Measurements from ENCODE around the gene PANX1.

Gene PANX1

DNA sequence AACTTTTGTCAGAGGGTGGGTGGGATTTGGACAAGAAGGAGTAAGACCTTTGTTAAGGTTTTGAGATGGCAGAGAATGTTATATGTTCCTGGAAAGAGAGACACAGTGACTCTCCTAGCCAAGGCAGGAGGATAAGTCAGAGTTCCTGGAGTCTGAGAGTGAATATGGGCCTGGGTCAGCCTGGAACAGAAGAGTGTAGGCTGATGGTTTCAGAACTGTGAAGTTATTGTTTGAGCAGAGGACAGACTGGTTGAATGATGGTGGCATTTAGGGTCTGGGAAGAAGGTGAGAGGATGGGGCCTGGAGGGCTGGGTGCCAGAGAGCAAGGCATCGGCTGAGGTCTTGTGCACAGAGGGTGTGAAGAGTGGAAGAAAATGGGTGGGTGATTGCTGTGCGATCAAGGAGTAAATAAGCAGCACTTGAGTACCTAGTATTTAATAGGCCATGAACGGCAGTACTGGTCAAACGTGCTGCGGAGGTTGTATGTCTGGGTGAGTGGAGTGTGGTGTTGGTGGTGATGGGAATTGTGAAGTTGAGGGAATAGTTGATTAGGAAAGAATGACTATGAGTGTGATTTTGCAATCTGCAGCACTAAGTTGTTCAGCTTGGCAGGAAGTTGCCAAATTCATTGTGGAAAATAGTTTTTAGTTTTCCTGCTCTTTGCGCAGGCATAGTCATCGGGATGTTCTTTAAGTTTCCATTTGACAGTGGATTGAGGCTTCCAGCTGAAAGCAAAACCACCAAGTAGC lies 1.8 kb downstream of the PANX1 start:
- Mint-ChIP-seq H3K27ac (no peak overlapping the region), H3K4me1 (peaks cover 29% of the 10 kb centered on the region), H3K9me3 (no peaks in the 10 kb centered on the region), H3K4me3 (no peak overlapping the region), H3K36me3 (ENCODE audit: low read depth) (peaks cover 3% of the 10 kb centered on the region), H3K27me3 (ENCODE audit: low read depth, poor library complexity) (no peaks in the 10 kb centered on the region)
- DNase-seq: no peak
- no peak for TF ChIP-seq CTCF (IDR thresholded peaks at IDR 0.05)

DNA sequence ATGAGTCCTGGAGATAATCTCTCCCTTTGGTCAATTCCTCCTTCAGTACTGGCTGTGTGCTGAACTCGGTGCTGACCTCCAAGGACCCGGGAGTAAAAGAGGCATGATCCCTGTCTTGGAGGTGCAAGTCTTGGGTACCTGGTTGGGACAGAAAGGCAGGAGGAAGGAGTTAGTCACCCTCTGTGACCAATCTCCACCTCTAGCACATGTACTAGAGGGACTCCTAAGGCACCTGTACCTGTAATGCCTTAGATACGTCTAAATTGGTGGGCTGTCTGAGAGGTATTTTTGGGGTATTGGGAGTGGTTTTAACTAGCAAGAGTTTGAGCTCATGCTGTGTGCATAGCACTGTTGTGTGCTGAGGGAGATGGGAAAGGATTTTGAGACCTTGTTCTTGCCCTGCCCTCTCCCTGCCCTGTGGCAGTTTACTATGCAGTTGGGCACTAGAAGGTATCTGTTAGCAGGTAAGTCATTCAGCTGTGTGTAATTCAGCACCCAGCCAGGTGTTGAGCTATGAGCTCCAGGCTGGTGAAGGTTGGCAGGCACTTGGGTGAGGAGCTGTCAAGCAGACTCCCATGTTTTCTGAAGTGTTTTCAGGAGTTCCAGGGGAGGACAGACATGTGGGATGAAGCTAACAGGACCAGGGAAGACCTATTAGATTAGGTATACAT lies 2.5 kb downstream of the PANX1 start:
- Mint-ChIP-seq H3K36me3 (ENCODE audit: low read depth) (peaks cover 10% of the 10 kb centered on the region), H3K4me1 (peaks cover 29% of the 10 kb centered on the region), H3K27ac (no peak overlapping the region), H3K9me3 (no peaks in the 10 kb centered on the region), H3K27me3 (ENCODE audit: low read depth, poor library complexity) (no peaks in the 10 kb centered on the region), H3K4me3 (no peak overlapping the region)
- no peak for TF ChIP-seq CTCF (IDR thresholded peaks at IDR 0.05)
- no peak for DNase-seq

DNA sequence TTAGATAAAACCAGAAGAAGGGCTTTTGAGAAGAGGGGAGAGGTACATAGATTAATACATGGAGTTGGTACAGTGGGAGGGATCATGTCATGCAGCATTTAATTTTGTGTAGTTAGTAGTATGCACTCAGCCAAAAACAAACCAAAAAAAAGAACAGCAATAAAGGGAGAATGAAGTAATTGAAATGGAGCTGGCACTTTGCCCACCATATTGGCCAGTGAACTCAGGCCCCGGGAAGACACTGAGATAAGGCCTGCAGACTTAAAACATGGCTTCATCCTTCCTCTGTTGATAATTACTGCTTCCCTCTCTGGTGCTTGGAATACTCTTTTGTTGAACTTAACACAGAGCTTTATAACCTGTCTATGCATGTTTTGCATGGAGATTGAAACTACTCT lies 3.1 kb downstream of the PANX1 start:
- Mint-ChIP-seq H3K4me3 (no peak overlapping the region), H3K27me3 (ENCODE audit: low read depth, poor library complexity) (no peaks in the 10 kb centered on the region), H3K4me1 (peaks cover 28% of the 10 kb centered on the region), H3K27ac (no peak overlapping the region), H3K9me3 (peaks cover under 1% of the 10 kb centered on the region), H3K36me3 (ENCODE audit: low read depth) (peaks cover 15% of the 10 kb centered on the region)
- no peak for DNase-seq
- no peak for TF ChIP-seq CTCF (IDR thresholded peaks at IDR 0.05)

DNA sequence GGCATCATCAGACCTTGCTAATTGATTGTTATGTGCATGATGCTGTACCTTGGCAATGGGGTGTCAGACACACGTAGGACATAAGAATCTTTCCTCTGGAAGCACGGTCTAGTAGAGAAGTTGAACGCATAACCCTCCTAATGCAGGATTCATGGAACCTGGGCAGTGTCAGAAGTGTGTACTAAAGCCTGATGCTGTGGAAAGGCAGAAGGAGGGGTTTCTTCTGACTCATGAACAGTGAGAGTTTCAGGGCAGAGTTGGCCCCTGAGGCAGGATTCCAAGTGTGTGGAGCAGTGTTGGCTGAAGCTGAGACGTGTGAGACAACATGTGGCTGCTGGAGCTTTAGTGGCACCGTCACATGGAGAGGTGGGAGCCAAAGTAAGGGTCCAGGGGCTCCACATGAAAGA lies 3.5 kb downstream of the PANX1 start:
- no peaks in the 10 kb centered on the region for H3K27me3 Mint-ChIP-seq (ENCODE audit: low read depth, poor library complexity)
- H3K4me3 Mint-ChIP-seq: no peak overlapping the region
- H3K9me3 Mint-ChIP-seq: peaks cover 4% of the 10 kb centered on the region
- no peak for DNase-seq
- TF ChIP-seq CTCF (IDR thresholded peaks at IDR 0.05): no peak
- peaks cover 20% of the 10 kb centered on the region for H3K36me3 Mint-ChIP-seq (ENCODE audit: low read depth)
- H3K27ac Mint-ChIP-seq: no peak overlapping the region
- H3K4me1 Mint-ChIP-seq: peaks cover 23% of the 10 kb centered on the region

- no peak for TF ChIP-seq CTCF (IDR thresholded peaks at IDR 0.05)
- Mint-ChIP-seq H3K27me3 (ENCODE audit: low read depth, poor library complexity) (no peaks in the 10 kb centered on the region), H3K4me3 (no peak overlapping the region), H3K4me1 (peaks cover 16% of the 10 kb centered on the region), H3K36me3 (ENCODE audit: low read depth) (peaks cover 20% of the 10 kb centered on the region), H3K9me3 (peaks cover 4% of the 10 kb centered on the region), H3K27ac (no peak overlapping the region)
- no peak for DNase-seq
Measured at GRCh38 chr11:94132823-94133408, 4.3 kb downstream of the PANX1 start.
